ENCODE results near the gene F5. TPM values are rescaled to one million over a fixed set of nuclear protein-coding genes. Genes with fewer than 3 reads are reported as not detected.

F5 gene
- total and polyA plus RNA-seq, 7 donors = under 0.01 to 1.0 (median 0.54) TPM; not detected in 2

GRCh38 chr1:169608226-169608625 lies 21.9 kb upstream of the F5 start:
- intact Hi-C loops (cut with DNase I) = no loop called here
- H3K27me3 ChIP-seq = no peaks in the 10 kb centered on the region
- WGBS, 2 donors = 85 to 92% methylated on average over 4 of the region's 4 CpGs
- no peak overlapping the region for H3K4me3 ChIP-seq
- H3K4me1 ChIP-seq = no peaks in the 10 kb centered on the region
- H3K27ac ChIP-seq = no peak overlapping the region
- no peak for TF ChIP-seq POLR2A (IDR thresholded peaks at IDR 0.05)
- TF ChIP-seq CTCF (IDR thresholded peaks at IDR 0.05) = no peak
- TF ChIP-seq POLR2AphosphoS5 (IDR thresholded peaks at IDR 0.05) = no peak
- TF ChIP-seq EP300 (IDR thresholded peaks at IDR 0.05) = no peak
- H3K9me3 ChIP-seq = no peaks in the 10 kb centered on the region
- DNase-seq = no peak
- H3K36me3 ChIP-seq = no peaks in the 10 kb centered on the region

GRCh38 chr1:169604781-169605560 lies 18.7 kb upstream of the F5 start:
- WGBS, 2 donors = 47 to 49% methylated on average over 5 of the region's 5 CpGs
- no peak for TF ChIP-seq EP300 (IDR thresholded peaks at IDR 0.05)
- TF ChIP-seq POLR2A (IDR thresholded peaks at IDR 0.05) = no peak
- TF ChIP-seq POLR2AphosphoS5 (IDR thresholded peaks at IDR 0.05) = no peak
- no peak for TF ChIP-seq CTCF (IDR thresholded peaks at IDR 0.05)
- Histone ChIP-seq H3K36me3 (no peaks in the 10 kb centered on the region), H3K9me3 (no peaks in the 10 kb centered on the region), H3K4me3 (no peak overlapping the region), H3K27ac (no peak overlapping the region), H3K4me1 (no peaks in the 10 kb centered on the region), H3K27me3 (no peaks in the 10 kb centered on the region)
- no peak for DNase-seq
- intact Hi-C loops (cut with DNase I) = no loop called here

GRCh38 chr1:169601096-169601881 lies 15.0 kb upstream of the F5 start:
- no peak for DNase-seq
- H3K4me3 ChIP-seq = no peak overlapping the region
- no peaks in the 10 kb centered on the region for H3K4me1 ChIP-seq
- intact Hi-C loops (cut with DNase I) = no loop called here
- H3K27me3 ChIP-seq = no peaks in the 10 kb centered on the region
- no peaks in the 10 kb centered on the region for H3K36me3 ChIP-seq
- no peak for TF ChIP-seq CTCF (IDR thresholded peaks at IDR 0.05)
- TF ChIP-seq EP300 (IDR thresholded peaks at IDR 0.05) = no peak
- no peak for TF ChIP-seq POLR2A (IDR thresholded peaks at IDR 0.05)
- TF ChIP-seq POLR2AphosphoS5 (IDR thresholded peaks at IDR 0.05) = no peak
- H3K9me3 ChIP-seq = no peaks in the 10 kb centered on the region
- no peak overlapping the region for H3K27ac ChIP-seq
- WGBS, 2 donors = 30 to 33% methylated on average over 3 of the region's 3 CpGs

- intact Hi-C loops (cut with DNase I) = no loop called here
- Histone ChIP-seq H3K4me1 (no peaks in the 10 kb centered on the region), H3K27ac (no peak overlapping the region), H3K27me3 (no peaks in the 10 kb centered on the region), H3K36me3 (no peaks in the 10 kb centered on the region), H3K9me3 (no peaks in the 10 kb centered on the region), H3K4me3 (no peak overlapping the region)
- DNase-seq = no peak
- TF ChIP-seq EP300 (IDR thresholded peaks at IDR 0.05) (no peak), POLR2A (IDR thresholded peaks at IDR 0.05) (no peak), CTCF (IDR thresholded peaks at IDR 0.05) (no peak), POLR2AphosphoS5 (IDR thresholded peaks at IDR 0.05) (no peak)
- 36 to 68% methylated on average over 3 of the region's 3 CpGs for WGBS, 2 donors
Measured at GRCh38 chr1:169595764-169596711, 9.8 kb upstream of the F5 start.

Data from sigmoid colon (tissue), 7 donors.